NB4 (cell line): Measurements from ENCODE around the gene HLCS.

ENCODE experiments used
- POLR2A ChIP-seq: IDR thresholded peaks from 2 replicates; pipeline ENCODE4 v1.6.1; 2011; ENCODE audit warnings: mild to moderate bottlenecking; ENCODE audit not compliant: insufficient read length; ENCODE audit errors: extremely low read depth
- TF ChIP-seq, protein P1 (sequence below): IDR thresholded peaks from one replicate; pipeline ENCODE4 v1.5.1; 2012; ENCODE audit warnings: low read depth, low read length
- TF ChIP-seq, protein P2 (sequence below): IDR thresholded peaks from 2 replicates; pipeline ENCODE4 v1.6.1; 2011; ENCODE audit warnings: low read depth, low read length

DNA sequence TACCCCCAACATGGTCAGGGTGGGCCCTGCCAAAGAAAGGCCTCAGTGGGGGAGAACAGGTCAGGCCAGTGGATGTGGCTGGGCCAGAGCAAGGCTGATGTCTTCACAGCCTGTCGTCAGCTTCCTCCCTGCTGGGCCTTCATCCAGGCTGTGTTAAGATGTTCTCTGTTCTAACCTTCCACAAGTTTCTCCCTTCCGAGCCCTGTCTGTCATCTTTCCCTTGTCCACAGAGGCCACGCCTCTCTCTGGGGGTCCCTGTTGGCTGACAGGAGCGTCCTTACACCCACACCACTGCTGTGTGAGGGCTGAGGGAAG lies 231.3 kb downstream of the HLCS start:
- TF ChIP-seq, protein P1, sequence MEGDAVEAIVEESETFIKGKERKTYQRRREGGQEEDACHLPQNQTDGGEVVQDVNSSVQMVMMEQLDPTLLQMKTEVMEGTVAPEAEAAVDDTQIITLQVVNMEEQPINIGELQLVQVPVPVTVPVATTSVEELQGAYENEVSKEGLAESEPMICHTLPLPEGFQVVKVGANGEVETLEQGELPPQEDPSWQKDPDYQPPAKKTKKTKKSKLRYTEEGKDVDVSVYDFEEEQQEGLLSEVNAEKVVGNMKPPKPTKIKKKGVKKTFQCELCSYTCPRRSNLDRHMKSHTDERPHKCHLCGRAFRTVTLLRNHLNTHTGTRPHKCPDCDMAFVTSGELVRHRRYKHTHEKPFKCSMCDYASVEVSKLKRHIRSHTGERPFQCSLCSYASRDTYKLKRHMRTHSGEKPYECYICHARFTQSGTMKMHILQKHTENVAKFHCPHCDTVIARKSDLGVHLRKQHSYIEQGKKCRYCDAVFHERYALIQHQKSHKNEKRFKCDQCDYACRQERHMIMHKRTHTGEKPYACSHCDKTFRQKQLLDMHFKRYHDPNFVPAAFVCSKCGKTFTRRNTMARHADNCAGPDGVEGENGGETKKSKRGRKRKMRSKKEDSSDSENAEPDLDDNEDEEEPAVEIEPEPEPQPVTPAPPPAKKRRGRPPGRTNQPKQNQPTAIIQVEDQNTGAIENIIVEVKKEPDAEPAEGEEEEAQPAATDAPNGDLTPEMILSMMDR, result no peak
- no peak for TF ChIP-seq POLR2A
- TF ChIP-seq, protein P2, sequence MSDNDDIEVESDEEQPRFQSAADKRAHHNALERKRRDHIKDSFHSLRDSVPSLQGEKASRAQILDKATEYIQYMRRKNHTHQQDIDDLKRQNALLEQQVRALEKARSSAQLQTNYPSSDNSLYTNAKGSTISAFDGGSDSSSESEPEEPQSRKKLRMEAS, result no peak
